Measurements from ENCODE around the gene INSIG2.
"Not testable (repeated sequence)": the region's sequence is repeated elsewhere in the genome, so short reads cannot be mapped to it uniquely, and the experiment has no call there.

INSIG2 gene

GRCh38 chr2:118059919-118060478 is 28.3 kb upstream of the INSIG2 start:
- DNase-seq (ENCODE audit: low read depth): no peak

GRCh38 chr2:118061135-118061955 is 26.9 kb upstream of the INSIG2 start:
- no peak for DNase-seq (ENCODE audit: low read depth)

GRCh38 chr2:118062048-118062447 is 26.2 kb upstream of the INSIG2 start:
- no peak for DNase-seq (ENCODE audit: low read depth)

- DNase-seq (ENCODE audit: low read depth): no peak
Observed at GRCh38 chr2:118062669-118063068, 25.6 kb upstream of the INSIG2 start.

- no peak for DNase-seq (ENCODE audit: low read depth)
Observed at GRCh38 chr2:118065015-118065706, 23.1 kb upstream of the INSIG2 start.

- no peak for DNase-seq (ENCODE audit: low read depth)
Observed at GRCh38 chr2:118065921-118066511, 22.3 kb upstream of the INSIG2 start.

- no peak for DNase-seq (ENCODE audit: low read depth)
Observed at GRCh38 chr2:118077636-118078247, 10.5 kb upstream of the INSIG2 start.

GRCh38 chr2:118078734-118079133 is 9.5 kb upstream of the INSIG2 start:
- no peak for DNase-seq (ENCODE audit: low read depth)

GRCh38 chr2:118084491-118085089 is 3.7 kb upstream of the INSIG2 start:
- no peak for DNase-seq (ENCODE audit: low read depth)

- DNase-seq (ENCODE audit: low read depth): no peak
Observed at GRCh38 chr2:118085173-118086023, 2.9 kb upstream of the INSIG2 start.

GRCh38 chr2:118086024-118086633 is 2.1 kb upstream of the INSIG2 start:
- DNase-seq (ENCODE audit: low read depth): no peak

- no peak for DNase-seq (ENCODE audit: low read depth)
Observed at GRCh38 chr2:118089139-118089800, 999 bp downstream of the INSIG2 start.

- no peak for DNase-seq (ENCODE audit: low read depth)
Observed at GRCh38 chr2:118090387-118091139, 2.3 kb downstream of the INSIG2 start.

- DNase-seq (ENCODE audit: low read depth): no peak
Observed at GRCh38 chr2:118091140-118091478, 2.8 kb downstream of the INSIG2 start.

- no peak for DNase-seq (ENCODE audit: low read depth)
Observed at GRCh38 chr2:118091631-118092030, 3.4 kb downstream of the INSIG2 start.

GRCh38 chr2:118094102-118094501 is 5.8 kb downstream of the INSIG2 start:
- not testable (repeated sequence) for DNase-seq (ENCODE audit: low read depth)

- DNase-seq (ENCODE audit: low read depth): no peak
Observed at GRCh38 chr2:118094503-118094902, 6.2 kb downstream of the INSIG2 start.

- no peak for DNase-seq (ENCODE audit: low read depth)
Observed at GRCh38 chr2:118095610-118096009, 7.3 kb downstream of the INSIG2 start.

- no peak for DNase-seq (ENCODE audit: low read depth)
Observed at GRCh38 chr2:118097657-118098056, 9.4 kb downstream of the INSIG2 start.
